H9 (cell line): ENCODE results near the gene CFAP65. TPM values are rescaled to one million over a fixed set of nuclear protein-coding genes. Genes with fewer than 3 reads are reported as not detected.

Source experiments
- DNase-seq: peaks from one replicate; pipeline ENCODE4 v3.0.0-alpha.2; 2017
- H2AFZ ChIP-seq: one replicate; pipeline ENCODE4 v1.6.1; 2013; ENCODE audit warnings: mild to moderate bottlenecking, low read length, control low read depth, moderate library complexity
- H2AK5ac ChIP-seq: 2 replicates; pipeline ENCODE4 v1.6.1; 2013; ENCODE audit warnings: low read length, control low read depth, mixed read lengths; ENCODE audit not compliant: insufficient read length
- H2BK120ac ChIP-seq: one replicate; pipeline ENCODE4 v1.6.1; 2013; ENCODE audit warnings: low read depth, mild to moderate bottlenecking, low read length, control low read depth, inconsistent platforms; ENCODE audit not compliant: poor library complexity, severe bottlenecking
- H2BK12ac ChIP-seq: 2 replicates; pipeline ENCODE4 v1.6.1; 2013; ENCODE audit warnings: low read length, control low read depth, mixed read lengths, low read depth; ENCODE audit not compliant: insufficient read length
- H2BK15ac ChIP-seq: 2 replicates; pipeline ENCODE4 v1.6.1; 2013; ENCODE audit warnings: low read depth, low read length, control low read depth
- H2BK20ac ChIP-seq: one replicate; pipeline ENCODE4 v1.6.1; 2013; ENCODE audit warnings: low read depth, mild to moderate bottlenecking, low read length, control low read depth, inconsistent platforms; ENCODE audit not compliant: poor library complexity, severe bottlenecking
- H2BK5ac ChIP-seq: 2 replicates; pipeline ENCODE4 v1.6.1; 2013; ENCODE audit warnings: low read length, control low read depth, mixed read lengths; ENCODE audit not compliant: insufficient read length
- H3K14ac ChIP-seq: 2 replicates; pipeline ENCODE4 v1.6.1; 2013; ENCODE audit warnings: low read length, control low read depth; ENCODE audit not compliant: insufficient read depth
- H3K18ac ChIP-seq: 2 replicates; pipeline ENCODE4 v1.6.1; 2013; ENCODE audit warnings: low read depth, mild to moderate bottlenecking, mixed read lengths, low read length, control low read depth; ENCODE audit not compliant: insufficient read length
- H3K23ac ChIP-seq: 2 replicates; pipeline ENCODE4 v1.6.1; 2013; ENCODE audit warnings: low read length, control low read depth, mixed read lengths, low read depth; ENCODE audit not compliant: insufficient read length
- H3K23me2 ChIP-seq: 2 replicates; pipeline ENCODE4 v1.6.1; 2013; ENCODE audit warnings: low read depth, mild to moderate bottlenecking, mixed read lengths, low read length, control low read depth; ENCODE audit not compliant: insufficient read length, poor library complexity, severe bottlenecking
- H3K27ac ChIP-seq: 2 replicates; pipeline ENCODE4 v1.5.1; 2013; ENCODE audit warnings: low read length, control low read depth, mixed read lengths, low read depth; ENCODE audit not compliant: insufficient read length
- H3K27me3 ChIP-seq: 2 replicates; pipeline ENCODE4 v1.6.1; 2013; ENCODE audit warnings: low read length, control low read depth, inconsistent platforms; ENCODE audit not compliant: insufficient read depth
- H3K4ac ChIP-seq: 2 replicates; pipeline ENCODE4 v1.6.1; 2013; ENCODE audit warnings: low read depth, mild to moderate bottlenecking, control low read depth, inconsistent platforms, low read length, moderate library complexity
- H3K4me1 ChIP-seq: 2 replicates; pipeline ENCODE4 v1.6.1; 2013; ENCODE audit warnings: low read length, control low read depth, inconsistent platforms; ENCODE audit not compliant: insufficient read depth
- H3K4me2 ChIP-seq: 2 replicates; pipeline ENCODE4 v1.6.1; 2013; ENCODE audit warnings: low read length, control low read depth, mixed read lengths; ENCODE audit not compliant: insufficient read length, insufficient read depth
- H3K56ac ChIP-seq: 2 replicates; pipeline ENCODE4 v1.6.1; 2013; ENCODE audit warnings: low read depth, mild to moderate bottlenecking, mixed read lengths, low read length, control low read depth; ENCODE audit not compliant: insufficient read length
- H3K79me1 ChIP-seq: 2 replicates; pipeline ENCODE4 v1.6.1; 2013; ENCODE audit warnings: low read depth, mild to moderate bottlenecking, moderate library complexity, low read length, control low read depth, inconsistent platforms; ENCODE audit not compliant: insufficient read depth, poor library complexity, severe bottlenecking
- H3K79me2 ChIP-seq: 2 replicates; pipeline ENCODE4 v1.6.1; 2013; ENCODE audit warnings: low read length, control low read depth, inconsistent platforms; ENCODE audit not compliant: insufficient read depth
- H3K9ac ChIP-seq: 2 replicates; pipeline ENCODE4 v1.6.1; 2013; ENCODE audit warnings: low read length, control low read depth, mixed read lengths; ENCODE audit not compliant: insufficient read length; ENCODE audit errors: extremely low read depth
- H3K9me3 ChIP-seq: one replicate; pipeline ENCODE4 v1.6.1; 2013; ENCODE audit warnings: low read depth, low read length, inconsistent platforms; ENCODE audit not compliant: control insufficient read depth
- H3T11ph ChIP-seq: one replicate; pipeline ENCODE4 v1.6.1; 2013; ENCODE audit warnings: mild to moderate bottlenecking, low read length, control low read depth, inconsistent platforms
- H4K20me1 ChIP-seq: one replicate; pipeline ENCODE4 v1.6.1; 2013; ENCODE audit not compliant: control insufficient read depth, insufficient read length, insufficient read depth
- H4K5ac ChIP-seq: 2 replicates; pipeline ENCODE4 v1.6.1; 2013; ENCODE audit warnings: low read depth, mild to moderate bottlenecking, mixed read lengths, low read length, control low read depth; ENCODE audit not compliant: insufficient read length
- H4K8ac ChIP-seq: replicated peaks from 2 replicates; pipeline ENCODE4 v1.6.1; 2013; ENCODE audit warnings: low read length, control low read depth, mixed read lengths, low read depth; ENCODE audit not compliant: insufficient read length
- H4K91ac ChIP-seq: 2 replicates; pipeline ENCODE4 v1.6.1; 2013; ENCODE audit warnings: low read depth, mild to moderate bottlenecking, moderate library complexity, mixed read lengths, low read length, control low read depth; ENCODE audit not compliant: insufficient read length
- H3K27ac Mint-ChIP-seq, 3 experiments: 2 replicates in 2 of 3; 3 replicates in 1 of 3; pipeline ENCODE4 v1.8.0; 2020 to 2021; ENCODE audit warnings: mixed read lengths in 3 of 3, mild to moderate bottlenecking in 1 of 3, moderate library complexity in 1 of 3
- H3K27me3 Mint-ChIP-seq: 2 replicates; pipeline ENCODE4 v1.8.0; 2021; ENCODE audit warnings: low read depth, mild to moderate bottlenecking, moderate library complexity, mixed read lengths
- H3K36me3 Mint-ChIP-seq, 3 experiments: 2 replicates in 2 of 3; 3 replicates in 1 of 3; pipeline ENCODE4 v1.8.0; 2020 to 2021; ENCODE audit warnings: low read depth in 3 of 3, mixed read lengths in 3 of 3; ENCODE audit not compliant: insufficient read depth in 1 of 3
- H3K4me1 Mint-ChIP-seq, 2 experiments: 2 replicates each; pipeline ENCODE4 v1.8.0; 2020; ENCODE audit warnings: mixed read lengths in 2 of 2
- H3K4me3 Mint-ChIP-seq, 2 experiments: 2 replicates in 1 of 2; 3 replicates in 1 of 2; pipeline ENCODE4 v1.8.0; 2020 to 2021; ENCODE audit warnings: mild to moderate bottlenecking in 2 of 2, mixed read lengths in 2 of 2, moderate library complexity in 1 of 2
- H3K9me3 Mint-ChIP-seq, 2 experiments: 2 replicates in 1 of 2; 3 replicates in 1 of 2; pipeline ENCODE4 v1.8.0; 2020; ENCODE audit warnings: mild to moderate bottlenecking in 2 of 2, mixed read lengths in 2 of 2, moderate library complexity in 1 of 2
- WGBS: extraction: QIAGEN DNeasy Blood & Tissue Kit; methylation state at CpG from one replicate; pipeline ENCODE4 v1.1.7; 2013; ENCODE audit warnings: missing lambda C conversion rate, low lambda C conversion rate, mixed read lengths; ENCODE audit not compliant: insufficient read length; ENCODE audit errors: extremely low coverage; 5-methylcytosine and 5-hydroxymethylcytosine counted together
- total RNA-seq: library from RNA; stranded (reverse); gene quantifications from 2 replicates; pipeline ENCODE4 v1.2.1, GENCODE V29; 2021
- TF ChIP-seq, protein P1 (sequence below): fragments of 200-600 bp; sonication (generic); conservative IDR thresholded peaks from 3 replicates; pipeline ENCODE4 v1.8.0; 2021; ENCODE audit warnings: antibody characterized with exemption, mild to moderate bottlenecking

Gene CFAP65
- total RNA-seq, 1 experiment from 2014 or later, result 0.20 TPM

DNA sequence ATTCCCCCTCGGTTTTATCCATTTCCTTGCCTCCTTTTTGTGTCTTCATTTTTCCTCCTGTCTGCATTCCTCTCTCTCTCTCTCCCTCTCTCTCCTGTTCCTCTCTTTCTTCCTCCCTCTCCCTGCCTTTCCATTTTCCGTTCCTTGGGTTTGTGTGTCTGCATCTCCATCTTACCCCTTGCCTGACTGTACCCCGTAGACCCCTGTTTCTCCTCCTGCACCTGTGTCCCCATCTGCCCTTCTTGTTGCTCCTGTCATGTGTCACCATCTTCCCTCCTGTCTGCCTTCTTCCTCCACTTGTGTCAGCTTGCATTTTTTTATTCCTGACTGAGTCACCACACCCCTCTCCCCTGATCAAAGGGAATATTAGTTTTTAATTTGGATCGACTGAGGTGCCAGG is 80.1 kb downstream of the CFAP65 start:
- Histone ChIP-seq H3K9me3 (no peaks in the 10 kb centered on the region), H3K18ac (no peak overlapping the region), H2BK12ac (no peak overlapping the region), H2BK15ac (no peak overlapping the region), H3K79me1 (no peaks in the 10 kb centered on the region), H3K4me2 (peak overlapping the region; percentile 4), H4K20me1 (no peaks in the 10 kb centered on the region), H2BK120ac (no peak overlapping the region), H2AFZ (no peak overlapping the region), H4K5ac (no peak overlapping the region), H3K4ac (no peak overlapping the region), H3K14ac (no peak overlapping the region), H4K91ac (no peak overlapping the region), H3K23me2 (peaks cover 16% of the 10 kb centered on the region), H3K23ac (no peak overlapping the region), H2BK5ac (no peak overlapping the region), H3K4me1 (peaks cover 4% of the 10 kb centered on the region; the same call in 1 of the 2 replicates), H2BK20ac (no peak overlapping the region), H3K9ac (no peak overlapping the region), H2AK5ac (no peak overlapping the region), H3K56ac (no peak overlapping the region), H4K8ac (no peak overlapping the region), H3K79me2 (no peaks in the 10 kb centered on the region), H3K27me3 (peaks cover 20% of the 10 kb centered on the region), H3K27ac (no peak overlapping the region), H3T11ph (no peak overlapping the region)
- WGBS, result no CpG with 5 or more reads among the region's 4 CpGs
- Mint-ChIP-seq H3K9me3 (peaks cover 0 to 2% of the 10 kb centered on the region in 2 experiments; a peak in 2 of 5 replicates), H3K27ac (no peak overlapping the region), H3K36me3 (no peaks in the 10 kb centered on the region; a peak in 3 of 7 replicates), H3K27me3 (peaks cover 65% of the 10 kb centered on the region), H3K4me1 (peaks cover 23 to 35% of the 10 kb centered on the region in 2 experiments), H3K4me3 (peak overlapping the region; percentile 32 to 74; a peak in 4 of 5 replicates)
- TF ChIP-seq, protein P1, sequence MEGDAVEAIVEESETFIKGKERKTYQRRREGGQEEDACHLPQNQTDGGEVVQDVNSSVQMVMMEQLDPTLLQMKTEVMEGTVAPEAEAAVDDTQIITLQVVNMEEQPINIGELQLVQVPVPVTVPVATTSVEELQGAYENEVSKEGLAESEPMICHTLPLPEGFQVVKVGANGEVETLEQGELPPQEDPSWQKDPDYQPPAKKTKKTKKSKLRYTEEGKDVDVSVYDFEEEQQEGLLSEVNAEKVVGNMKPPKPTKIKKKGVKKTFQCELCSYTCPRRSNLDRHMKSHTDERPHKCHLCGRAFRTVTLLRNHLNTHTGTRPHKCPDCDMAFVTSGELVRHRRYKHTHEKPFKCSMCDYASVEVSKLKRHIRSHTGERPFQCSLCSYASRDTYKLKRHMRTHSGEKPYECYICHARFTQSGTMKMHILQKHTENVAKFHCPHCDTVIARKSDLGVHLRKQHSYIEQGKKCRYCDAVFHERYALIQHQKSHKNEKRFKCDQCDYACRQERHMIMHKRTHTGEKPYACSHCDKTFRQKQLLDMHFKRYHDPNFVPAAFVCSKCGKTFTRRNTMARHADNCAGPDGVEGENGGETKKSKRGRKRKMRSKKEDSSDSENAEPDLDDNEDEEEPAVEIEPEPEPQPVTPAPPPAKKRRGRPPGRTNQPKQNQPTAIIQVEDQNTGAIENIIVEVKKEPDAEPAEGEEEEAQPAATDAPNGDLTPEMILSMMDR, result no peak
- DNase-seq, result no peak
